ENCODE results near the gene RPL27.
"Not testable (repeated sequence)": the region's sequence is repeated elsewhere in the genome, so short reads cannot be mapped to it uniquely, and the experiment has no call there.

DNA sequence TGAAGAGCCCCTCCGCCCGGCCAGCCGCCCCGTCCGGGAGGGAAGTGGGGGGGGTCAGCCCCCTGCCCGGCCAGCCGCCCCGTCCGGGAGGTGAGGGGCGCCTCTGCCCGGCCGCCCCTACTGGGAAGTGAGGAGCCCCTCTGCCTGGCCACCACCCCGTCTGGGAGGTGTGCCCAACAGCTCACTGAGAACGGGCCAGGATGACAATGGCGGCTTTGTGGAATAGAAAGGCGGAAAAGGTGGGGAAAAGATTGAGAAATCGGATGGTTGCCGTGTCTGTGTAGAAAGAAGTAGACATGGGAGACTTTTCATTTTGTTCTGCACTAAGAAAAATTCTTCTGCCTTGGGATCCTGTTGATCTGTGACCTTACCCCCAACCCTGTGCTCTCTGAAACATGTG lies 24.9 kb upstream of the RPL27 start:
- TF ChIP-seq CTCF, POLR2A (IDR thresholded peaks at IDR 0.05): not testable (repeated sequence)
